Measurements from ENCODE around the gene NDUFB7. TPM values are rescaled to one million over a fixed set of nuclear protein-coding genes. Genes with fewer than 3 reads are reported as not detected.

Gene NDUFB7
- total and polyA plus RNA-seq, 12 donors, result 347 to 1,673 (median 476) TPM

GRCh38 chr19:14582894-14583340 is 11.1 kb upstream of the NDUFB7 start, which contains the start of gene CLEC17A:
CLEC17A (plus strand) TSS chr19:14583084; CDS start chr19:14583161, 77 bp downstream.
- Histone ChIP-seq H3K4me1 (no peaks in the 10 kb centered on the region), H3K4me3 (no peak within 1 kb of the TSS), H3K36me3 (no peaks in the 10 kb centered on the region), H3K27ac (no peak within 1 kb of the TSS), H3K27me3 (no peaks in the 10 kb centered on the region), H3K9me3 (no peaks in the 10 kb centered on the region)
- intact Hi-C loops (cut with DNase I), result no loop called here
- TF ChIP-seq, protein P1, sequence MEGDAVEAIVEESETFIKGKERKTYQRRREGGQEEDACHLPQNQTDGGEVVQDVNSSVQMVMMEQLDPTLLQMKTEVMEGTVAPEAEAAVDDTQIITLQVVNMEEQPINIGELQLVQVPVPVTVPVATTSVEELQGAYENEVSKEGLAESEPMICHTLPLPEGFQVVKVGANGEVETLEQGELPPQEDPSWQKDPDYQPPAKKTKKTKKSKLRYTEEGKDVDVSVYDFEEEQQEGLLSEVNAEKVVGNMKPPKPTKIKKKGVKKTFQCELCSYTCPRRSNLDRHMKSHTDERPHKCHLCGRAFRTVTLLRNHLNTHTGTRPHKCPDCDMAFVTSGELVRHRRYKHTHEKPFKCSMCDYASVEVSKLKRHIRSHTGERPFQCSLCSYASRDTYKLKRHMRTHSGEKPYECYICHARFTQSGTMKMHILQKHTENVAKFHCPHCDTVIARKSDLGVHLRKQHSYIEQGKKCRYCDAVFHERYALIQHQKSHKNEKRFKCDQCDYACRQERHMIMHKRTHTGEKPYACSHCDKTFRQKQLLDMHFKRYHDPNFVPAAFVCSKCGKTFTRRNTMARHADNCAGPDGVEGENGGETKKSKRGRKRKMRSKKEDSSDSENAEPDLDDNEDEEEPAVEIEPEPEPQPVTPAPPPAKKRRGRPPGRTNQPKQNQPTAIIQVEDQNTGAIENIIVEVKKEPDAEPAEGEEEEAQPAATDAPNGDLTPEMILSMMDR (IDR thresholded peaks at IDR 0.05), result no peak
- DNase-seq, result no peak
- 31 to 34% methylated on average over 6 of the region's 6 CpGs for WGBS, 2 donors
- ATAC-seq, result no peak

DNA sequence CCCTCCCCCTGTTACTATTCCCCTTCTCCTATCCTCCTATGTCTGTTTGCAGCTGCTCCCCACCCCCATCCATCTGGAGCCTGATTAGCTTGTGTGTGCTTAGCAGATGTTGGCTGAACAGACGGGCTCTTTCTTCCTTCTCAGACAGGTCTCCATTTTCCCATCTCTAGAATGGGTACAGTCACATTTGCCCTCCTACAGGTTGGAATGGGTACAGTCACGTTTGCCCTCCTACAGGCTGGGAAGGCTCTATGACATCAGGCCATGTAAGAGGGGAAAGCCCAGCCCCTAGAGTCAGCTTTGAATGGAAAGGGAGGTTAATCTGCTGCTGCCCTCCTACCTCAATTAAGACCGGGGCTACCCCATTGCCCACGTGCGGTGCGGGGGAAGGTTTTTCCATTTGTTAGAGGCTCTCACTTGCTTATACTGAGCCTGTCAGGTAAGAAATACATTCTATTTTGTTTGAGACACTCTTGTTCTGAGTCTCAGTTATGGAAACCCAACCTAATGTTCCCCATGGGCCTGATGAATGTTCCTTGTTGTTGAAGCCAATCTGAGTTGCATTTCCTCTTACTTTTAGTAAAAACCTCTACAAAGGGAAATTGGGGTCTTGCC is 8.9 kb upstream of the NDUFB7 start:
- ATAC-seq, result no peak
- Histone ChIP-seq H3K9me3 (no peaks in the 10 kb centered on the region), H3K27ac (no peak overlapping the region), H3K27me3 (no peaks in the 10 kb centered on the region), H3K36me3 (no peaks in the 10 kb centered on the region), H3K4me3 (no peak overlapping the region), H3K4me1 (no peaks in the 10 kb centered on the region)
- no peak for DNase-seq
- TF ChIP-seq, protein P1 (IDR thresholded peaks at IDR 0.05), result no peak
- 63 to 66% methylated on average over 6 of the region's 6 CpGs for WGBS, 2 donors
- intact Hi-C loops (cut with DNase I), result no loop called here

GRCh38 chr19:14577885-14578427 is 6.1 kb upstream of the NDUFB7 start:
- TF ChIP-seq, protein P1 (IDR thresholded peaks at IDR 0.05), result no peak
- WGBS, 2 donors, result 43 to 49% methylated on average over 6 of the region's 6 CpGs
- Histone ChIP-seq H3K4me3 (no peak overlapping the region), H3K27me3 (no peaks in the 10 kb centered on the region), H3K36me3 (no peaks in the 10 kb centered on the region), H3K9me3 (no peaks in the 10 kb centered on the region), H3K27ac (no peak overlapping the region), H3K4me1 (peaks cover 0 to 11% (median 0%) of the 10 kb centered on the region in 9 donors)
- no peak for DNase-seq
- ATAC-seq, result no peak
- intact Hi-C loops (cut with DNase I), result loop anchor here in 5 of 10 donors (5.0 to 10.0 kb wide), 5 partner anchors 107 to 317 kb away; partner anchors contain the start of gene OR7A17 (in 4 of the 5)

DNA sequence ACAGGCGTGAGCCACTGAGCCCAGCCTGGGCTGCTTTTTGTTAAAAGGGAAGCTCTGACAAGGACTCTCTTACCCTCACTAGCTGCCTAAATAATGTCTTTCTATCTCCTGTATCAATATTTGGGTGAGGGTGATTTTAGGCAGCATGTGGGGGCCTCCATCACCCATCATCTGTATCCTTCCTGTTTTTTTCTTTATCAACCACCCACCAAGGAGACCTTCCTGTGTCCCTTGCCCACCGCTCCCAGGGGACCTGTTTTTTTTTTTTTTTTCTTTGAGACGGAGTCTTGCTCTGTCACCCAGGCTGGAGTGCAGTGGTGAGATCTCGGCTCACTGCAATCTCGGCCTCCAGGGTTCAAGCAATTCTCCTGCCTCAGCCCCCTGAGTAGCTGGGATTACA is 5.4 kb upstream of the NDUFB7 start:
- Histone ChIP-seq H3K27me3 (no peaks in the 10 kb centered on the region), H3K4me1 (peaks cover 0 to 14% (median 3%) of the 10 kb centered on the region in 9 donors), H3K27ac (no peak overlapping the region), H3K36me3 (no peaks in the 10 kb centered on the region), H3K9me3 (no peaks in the 10 kb centered on the region), H3K4me3 (no peak overlapping the region)
- WGBS, 2 donors, result 73 to 74% methylated on average over 5 of the region's 5 CpGs
- no peak for DNase-seq
- TF ChIP-seq, protein P1 (IDR thresholded peaks at IDR 0.05), result no peak
- intact Hi-C loops (cut with DNase I), result loop anchor here in 5 of 10 donors (5.0 to 10.0 kb wide), 5 partner anchors 108 to 318 kb away; partner anchors contain the start of gene OR7A17 (in 4 of the 5)
- no peak for ATAC-seq
